Stimulated activated CD4-positive, alpha-beta T cell treated with anti-CD3 and anti-CD28 coated beads, TNF-alpha, amount 100 ng/mL, for 4 hours (primary cell): ENCODE data around the gene KCNQ1OT1.
A peak's percentile ranks its signal among the peaks of the same experiment; 100 is the strongest.

Source experiments
- DNase-seq, 3 experiments: peaks; one replicate each; pipeline ENCODE4 v3.0.0-alpha.2; 2020; ENCODE audit warnings: low read depth in 3 of 3

KCNQ1OT1 gene

DNA sequence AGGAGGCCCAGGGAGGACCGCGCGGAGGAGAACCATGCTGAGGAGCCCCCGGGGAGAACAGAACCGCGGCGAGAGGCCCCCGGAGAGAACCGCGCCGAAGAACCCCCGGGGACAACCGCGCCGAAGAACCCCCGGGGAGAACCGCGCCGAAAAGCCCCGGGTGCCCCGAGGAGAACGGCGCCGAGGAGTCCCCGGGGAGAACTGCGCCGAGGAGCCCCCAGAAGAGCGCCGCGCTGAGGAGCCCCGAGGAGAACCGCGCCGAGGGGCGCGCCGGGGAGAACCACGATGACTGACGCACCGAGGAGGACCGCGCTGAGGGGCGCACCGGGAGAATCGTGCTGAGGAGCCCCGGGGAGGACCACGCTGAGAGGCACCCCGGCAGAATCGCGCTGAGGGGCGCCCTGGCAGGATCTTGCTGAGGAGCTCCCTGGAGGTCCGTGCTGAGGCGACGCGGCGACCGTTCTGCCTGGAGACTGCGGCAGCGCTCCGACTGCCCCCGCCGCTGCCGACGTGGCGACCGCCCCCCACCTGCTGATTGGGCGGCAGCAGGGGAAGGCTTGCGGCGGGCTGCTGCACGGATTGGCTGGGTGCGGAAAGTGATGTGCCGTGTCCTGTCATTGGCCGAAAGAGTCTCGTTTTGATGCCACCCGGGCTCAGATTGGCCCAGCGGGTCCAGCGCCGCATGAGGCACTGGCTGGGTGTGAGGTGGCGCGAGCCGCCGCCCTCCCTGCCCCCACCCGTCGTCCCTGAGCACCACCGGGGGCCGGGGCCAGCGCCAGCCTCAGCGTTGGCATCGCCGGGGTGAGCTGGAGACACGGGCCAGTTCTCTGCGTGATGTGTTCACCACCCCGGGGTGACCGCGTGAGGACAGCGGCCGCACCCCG lies at the start of gene KCNQ1OT1:
Gene KCNQ1OT1, minus strand, starts transcription at position 464 of the 884 bp plus-strand sequence.
- peak; percentile 55 to 77 (median 68) for DNase-seq

GRCh38 chr11:2748814-2749554 lies 49.2 kb upstream of the KCNQ1OT1 start:
- no peak for DNase-seq

DNA sequence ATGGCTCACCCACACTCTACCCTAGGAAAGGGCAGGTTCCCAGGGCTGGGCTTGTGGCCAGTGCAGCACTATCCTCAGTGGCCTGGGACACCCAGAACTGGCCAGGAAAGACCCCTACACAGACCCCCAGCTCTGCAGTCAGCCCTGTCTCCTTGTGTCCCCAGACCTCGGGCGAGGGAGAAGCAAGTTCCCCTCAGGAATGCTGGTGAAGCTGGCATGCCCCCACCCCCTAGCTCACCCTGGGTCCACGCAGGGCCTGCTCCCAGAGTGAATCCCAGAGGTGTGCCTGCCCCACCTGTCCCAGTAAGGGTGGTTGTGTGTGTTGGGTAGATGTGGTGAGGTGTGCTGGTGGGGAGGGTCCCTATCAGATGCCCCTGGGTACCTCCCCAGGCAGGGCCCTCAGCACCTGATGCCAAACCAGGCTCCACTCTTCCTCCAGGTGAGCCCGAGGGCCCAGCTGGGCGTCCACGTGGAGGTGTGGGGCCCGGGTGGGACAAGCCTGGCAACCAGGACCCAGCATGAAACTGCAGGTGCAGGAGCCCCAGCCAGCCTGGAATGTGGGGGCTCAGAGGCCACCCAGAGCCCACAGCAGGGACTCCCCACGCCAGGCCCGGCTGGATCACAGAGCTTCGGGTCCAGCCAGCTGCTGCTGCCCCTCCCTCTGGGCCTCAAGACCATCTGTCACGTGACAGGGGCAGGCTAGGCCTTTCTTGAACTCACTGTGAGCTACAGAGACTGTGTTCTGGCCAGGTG lies 48.4 kb upstream of the KCNQ1OT1 start:
- no peak for DNase-seq

GRCh38 chr11:2747248-2748027 lies 47.6 kb upstream of the KCNQ1OT1 start:
- DNase-seq, result no peak

DNA sequence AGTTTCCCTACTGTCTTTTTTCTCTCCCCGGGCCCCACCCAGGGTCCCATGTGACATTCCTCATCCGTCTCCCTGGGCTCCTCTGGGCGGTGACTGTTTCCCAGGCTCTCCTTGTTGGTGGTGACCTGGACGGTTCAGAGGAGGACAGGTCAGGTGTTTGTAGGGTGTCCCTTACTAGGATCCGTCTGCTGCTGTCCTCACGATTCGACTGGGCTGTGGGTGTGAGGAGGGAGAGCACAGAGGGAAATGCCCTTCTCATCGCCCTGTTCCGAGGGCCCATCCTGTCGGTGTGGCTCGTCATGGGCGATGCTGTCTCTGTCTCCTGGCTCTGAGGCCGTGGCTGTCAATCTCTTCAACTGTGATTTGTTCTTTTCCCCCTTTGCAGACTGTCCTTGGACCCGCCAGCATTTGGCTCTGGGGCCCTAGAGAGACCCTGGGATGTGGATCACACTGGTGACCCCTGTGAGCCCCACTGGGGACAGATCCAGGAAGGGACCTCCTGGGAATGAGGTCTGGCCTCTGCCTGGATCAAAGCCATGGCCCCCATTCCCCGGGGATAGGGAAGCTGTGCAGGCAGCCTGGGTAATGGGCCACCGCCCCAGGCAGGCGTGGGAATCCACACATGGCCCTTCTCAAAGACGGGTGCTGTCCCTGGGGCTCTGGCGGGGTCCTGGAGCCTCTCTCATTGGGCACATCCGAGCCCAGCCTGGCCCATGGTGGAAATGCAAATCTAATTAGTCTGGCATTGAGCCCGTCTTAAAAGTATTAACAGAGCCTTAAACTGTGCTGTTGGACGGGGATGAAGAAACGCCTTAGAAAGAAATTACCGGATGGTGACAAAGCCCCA lies 46.8 kb upstream of the KCNQ1OT1 start:
- DNase-seq, result no peak

DNA sequence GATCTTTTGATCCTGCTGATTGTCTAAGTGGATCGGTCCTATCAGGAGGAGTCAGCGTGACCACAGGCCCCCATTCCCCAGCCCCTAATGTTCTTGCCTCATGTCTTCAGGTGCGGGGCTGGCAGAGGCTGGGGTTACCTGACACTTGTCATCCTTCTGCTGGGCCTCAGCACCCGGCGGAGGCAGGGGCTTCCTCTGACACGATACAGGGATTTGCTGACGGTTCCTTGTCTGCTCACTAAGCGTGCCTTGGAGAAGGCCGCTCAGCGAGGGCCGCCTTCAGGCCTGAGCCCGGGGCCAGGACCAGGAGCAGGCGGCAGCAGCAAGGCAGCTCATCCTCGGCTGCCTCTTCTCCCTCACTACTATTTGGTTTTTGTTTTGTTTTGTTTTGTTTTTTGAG lies 45.7 kb upstream of the KCNQ1OT1 start:
- DNase-seq, result no peak

- DNase-seq, result no peak
Measured at GRCh38 chr11:2744166-2744565, 44.4 kb upstream of the KCNQ1OT1 start.

GRCh38 chr11:2743427-2744110 lies 43.8 kb upstream of the KCNQ1OT1 start:
- DNase-seq, result no peak

- no peak for DNase-seq
Measured at GRCh38 chr11:2742611-2743426, 43.0 kb upstream of the KCNQ1OT1 start.

DNA sequence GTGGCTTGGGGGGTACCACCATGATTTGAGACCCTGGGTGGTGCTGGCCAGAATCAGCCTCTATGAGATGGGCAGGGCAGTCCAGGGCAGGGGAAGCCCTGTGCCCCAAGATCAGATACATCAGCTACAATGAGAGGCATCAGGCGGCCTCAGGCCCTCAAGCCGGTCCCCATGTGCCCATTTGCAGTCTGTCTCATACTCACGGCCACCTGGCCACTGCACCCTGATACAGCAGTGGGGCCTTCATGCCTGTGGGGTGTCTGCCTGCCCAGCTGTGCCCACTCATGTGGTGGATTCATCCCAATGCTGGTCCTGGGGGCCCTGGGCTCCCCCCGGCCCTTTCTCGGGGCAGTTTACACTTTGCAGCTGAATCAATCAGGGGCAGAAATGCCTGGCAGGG lies 42.4 kb upstream of the KCNQ1OT1 start:
- no peak for DNase-seq

DNA sequence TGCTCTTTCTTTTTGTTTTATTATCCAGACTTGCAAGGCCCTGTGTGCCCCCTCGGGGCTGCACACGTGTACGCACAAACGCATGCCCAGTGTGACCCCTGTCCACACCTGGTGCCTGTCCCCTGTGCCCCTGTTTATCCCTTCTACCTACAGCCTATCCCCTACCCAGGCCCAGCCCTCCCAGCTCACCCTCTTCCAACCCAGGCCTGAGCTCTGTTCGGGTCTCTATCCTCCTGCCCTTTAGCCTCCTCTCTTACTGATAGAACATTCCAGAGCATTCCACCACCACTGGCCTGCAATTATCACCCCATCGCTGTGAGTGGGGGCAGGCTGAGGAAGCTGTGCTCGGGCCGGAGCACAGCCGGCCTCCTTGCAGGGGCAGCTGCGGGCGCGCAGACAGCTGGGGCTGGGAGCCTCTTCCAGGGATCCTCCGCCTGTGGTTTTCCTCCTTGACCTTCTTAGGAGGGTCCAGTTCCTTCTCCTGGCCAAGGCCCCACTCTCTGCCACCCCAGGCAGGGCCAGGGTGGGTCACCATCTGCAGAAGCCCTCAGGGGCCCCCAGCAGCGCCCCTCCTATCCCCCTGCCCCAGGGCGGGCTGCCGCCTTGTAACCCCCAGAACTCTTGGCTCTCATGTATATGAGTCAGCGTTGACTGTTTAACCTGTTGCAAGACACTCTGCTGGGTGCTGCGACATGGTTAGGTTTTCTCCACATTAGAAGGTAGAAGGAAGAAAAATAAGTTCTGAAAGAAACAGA lies 41.8 kb upstream of the KCNQ1OT1 start:
- no peak for DNase-seq

DNA sequence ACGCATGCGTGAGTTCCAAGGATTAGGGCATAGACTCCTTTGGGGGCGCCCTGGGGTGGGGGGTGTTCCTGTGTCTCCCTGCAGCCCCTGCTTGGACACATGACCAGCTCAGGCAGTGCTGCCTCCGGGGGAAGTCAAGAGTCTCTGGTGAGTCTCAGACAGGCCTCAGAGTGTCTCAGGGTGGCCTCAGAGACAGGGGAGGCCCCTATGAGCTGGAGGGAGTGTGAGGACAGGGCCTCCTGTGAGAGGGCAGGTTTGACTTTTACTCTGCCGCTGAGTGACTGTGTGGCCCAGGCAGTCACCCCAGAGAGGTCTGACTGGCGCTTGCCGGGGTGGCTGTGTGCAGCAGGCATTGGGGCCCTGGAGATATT lies 41.2 kb upstream of the KCNQ1OT1 start:
- DNase-seq, result no peak

DNA sequence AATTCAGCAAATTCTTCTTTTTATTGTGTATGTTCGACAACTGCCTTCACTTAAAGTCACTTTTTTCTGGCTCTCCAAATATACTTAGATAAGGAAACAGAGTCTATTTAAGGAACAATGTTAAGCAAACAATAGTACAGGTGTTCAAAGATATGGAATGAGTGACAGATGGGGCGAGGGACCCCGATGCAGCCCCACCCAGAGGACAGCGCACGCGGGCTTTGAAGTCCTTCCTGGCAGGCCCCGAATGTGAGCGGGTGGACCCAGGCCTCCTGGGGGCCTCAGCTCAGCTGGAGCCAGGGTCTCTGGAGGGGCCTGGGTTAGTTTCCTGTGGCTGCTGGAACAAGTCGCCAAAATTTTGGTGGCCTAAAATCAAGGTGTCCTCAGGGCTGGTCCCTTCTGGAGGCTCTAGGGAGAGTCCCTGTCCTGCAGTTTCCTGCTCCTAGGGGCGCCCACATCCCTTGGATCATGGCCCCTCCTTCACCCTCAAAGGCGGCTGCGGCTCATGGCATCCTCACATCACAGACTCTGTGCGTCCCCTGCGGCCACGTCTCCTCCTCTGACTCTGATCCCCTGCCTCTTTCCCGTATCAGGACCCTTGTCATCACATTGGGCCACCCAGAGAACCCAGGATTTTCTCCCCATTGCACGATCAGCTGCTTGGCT lies 40.6 kb upstream of the KCNQ1OT1 start:
- no peak for DNase-seq

DNA sequence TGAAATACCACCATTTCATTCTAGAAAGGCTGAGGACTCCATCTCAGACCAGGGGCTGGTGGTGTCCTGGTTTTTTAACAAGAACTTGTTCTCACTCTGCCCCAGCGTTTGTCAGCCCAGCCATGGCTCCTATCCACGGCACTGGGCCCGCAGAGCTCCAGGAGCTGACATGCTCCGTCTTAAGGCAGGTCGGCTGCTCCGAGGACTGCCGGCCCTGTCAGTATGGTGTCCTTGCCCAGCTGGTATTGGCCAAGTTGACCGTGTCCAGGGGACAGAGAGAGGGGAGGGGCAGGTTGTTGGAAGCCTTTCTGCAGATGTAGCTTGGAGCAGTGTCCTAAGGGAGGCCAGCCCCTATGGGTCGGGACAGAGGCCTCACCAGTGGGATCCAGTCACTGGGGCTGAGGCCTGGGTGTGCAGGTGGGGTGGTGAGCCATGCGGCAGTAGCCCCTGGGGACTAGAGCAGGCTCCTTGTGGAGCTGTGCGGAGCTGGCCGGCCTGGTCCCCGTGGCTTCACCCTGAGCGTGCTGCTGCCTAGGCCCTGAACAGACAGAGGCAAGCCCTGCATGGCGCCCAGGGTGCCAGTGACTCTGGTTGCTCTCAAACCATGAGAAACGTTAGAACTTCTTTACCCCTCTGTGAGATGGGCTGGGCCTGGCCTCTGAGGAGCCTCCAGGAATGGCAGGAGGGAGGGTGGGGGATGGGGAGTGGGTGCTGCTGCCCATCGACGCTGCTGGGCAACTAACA lies 39.9 kb upstream of the KCNQ1OT1 start:
- no peak for DNase-seq

DNA sequence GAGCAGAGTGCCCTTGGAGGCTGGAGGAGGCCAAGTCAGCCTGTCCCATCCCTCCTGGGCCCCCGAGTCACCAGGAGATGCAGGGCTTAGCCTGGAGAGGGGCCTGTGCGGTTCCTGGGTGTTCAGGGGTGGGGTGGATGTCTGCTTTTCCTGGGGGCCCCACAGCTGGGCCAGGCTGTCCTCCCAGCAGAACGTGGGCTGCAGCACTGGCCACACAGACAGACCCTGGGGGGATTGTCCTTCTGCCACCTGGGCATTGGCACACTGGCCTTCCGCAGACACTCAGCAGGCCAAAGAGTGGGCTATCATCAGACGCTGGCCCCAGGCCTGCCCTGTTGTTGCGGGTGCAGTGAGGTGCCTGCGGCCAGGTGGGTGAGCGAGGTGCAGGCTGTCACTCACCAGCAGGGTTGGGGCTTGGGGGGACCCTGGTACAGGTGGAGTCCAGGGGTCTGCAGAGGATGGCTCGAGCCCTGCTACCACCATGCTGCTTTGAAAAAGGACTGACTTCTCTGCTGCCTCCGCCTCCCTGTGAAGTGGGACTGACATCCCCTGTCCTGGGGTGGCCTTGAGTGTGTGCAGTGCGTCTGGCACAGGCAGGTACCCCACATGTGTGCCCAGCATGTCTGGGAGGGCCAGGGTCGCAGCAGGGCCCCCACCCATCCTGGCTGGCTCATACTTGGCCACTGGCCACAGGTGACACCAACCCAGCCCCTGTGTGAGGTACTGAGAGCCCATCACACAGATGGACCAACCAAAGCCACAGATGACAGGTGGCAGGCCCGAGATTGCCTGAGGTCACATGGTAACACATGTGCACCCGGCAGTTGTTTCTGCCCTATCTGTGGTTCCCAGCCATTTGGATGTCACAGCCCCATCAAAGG lies 39.0 kb upstream of the KCNQ1OT1 start:
- no peak for DNase-seq

GRCh38 chr11:2737866-2738265 lies 38.1 kb upstream of the KCNQ1OT1 start:
- DNase-seq, result no peak
